GM18951 (cell line): ENCODE results near the gene LUM.
"Not testable (repeated sequence)": the region's sequence is repeated elsewhere in the genome, so short reads cannot be mapped to it uniquely, and the experiment has no call there.

Experiments used
- POLR2A ChIP-seq: IDR thresholded peaks from 4 replicates; pipeline ENCODE4 v1.6.1; 2011; ENCODE audit warnings: mild to moderate bottlenecking; ENCODE audit not compliant: insufficient read length, insufficient read depth; ENCODE audit errors: extremely low read depth
- in situ Hi-C: fragments of 300-500 bp; cut with MboI; formaldehyde crosslinking; loops from one replicate; pipeline ENCODE4 v1.12.0; 2022; ENCODE audit warnings: low sequenced_read_pairs, mixed read lengths, inconsistent platforms; ENCODE audit not compliant: unreplicated experiment

LUM gene

GRCh38 chr12:91104812-91105466 lies 6.4 kb downstream of the LUM start:
- in situ Hi-C loops: loop anchor here (10.0 kb wide), 1 partner anchor 130 kb away; no protein-coding TSS in a partner anchor
- TF ChIP-seq POLR2A: no peak

DNA sequence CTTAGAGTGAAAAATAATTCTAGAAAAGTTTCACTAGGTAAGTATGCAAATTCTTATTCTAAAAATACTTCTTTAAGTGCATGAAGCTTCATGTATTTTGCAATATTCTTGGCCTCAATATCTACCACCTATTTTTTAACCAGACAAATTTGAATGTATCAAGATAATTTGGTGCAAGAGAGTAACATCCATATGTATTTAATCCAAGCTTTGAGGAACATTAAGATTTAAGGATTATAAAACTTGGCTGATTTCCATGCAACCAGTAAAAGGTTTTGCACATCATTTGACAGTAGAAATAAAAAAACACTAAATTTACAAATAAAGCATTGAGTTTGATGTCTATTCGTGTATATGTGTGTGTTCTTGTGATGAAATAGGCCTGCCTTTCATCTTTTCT lies 7.7 kb downstream of the LUM start:
- in situ Hi-C loops: loop anchor here (10.0 kb wide), 1 partner anchor 129 kb away; no protein-coding TSS in a partner anchor
- TF ChIP-seq POLR2A: no peak

DNA sequence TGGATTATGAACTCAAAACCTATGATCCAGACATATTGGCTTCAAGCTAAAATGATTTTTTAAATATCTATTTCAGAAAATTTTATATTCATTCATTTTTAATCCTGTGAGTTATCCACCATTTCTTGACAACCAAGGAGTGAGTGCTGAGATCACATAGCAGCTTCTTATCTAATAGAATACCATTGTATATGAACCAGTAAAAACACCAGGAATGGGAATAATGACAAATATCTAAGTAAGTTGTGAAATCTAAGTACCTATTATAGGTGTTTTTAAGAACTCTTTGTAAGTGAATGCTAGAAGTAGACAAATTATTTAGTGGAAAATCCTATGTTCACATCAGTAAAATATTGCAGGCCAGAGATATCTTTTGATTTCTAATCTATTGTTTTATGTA lies 8.2 kb downstream of the LUM start:
- in situ Hi-C loops: loop anchor here (10.0 kb wide), 1 partner anchor 128 kb away; no protein-coding TSS in a partner anchor

DNA sequence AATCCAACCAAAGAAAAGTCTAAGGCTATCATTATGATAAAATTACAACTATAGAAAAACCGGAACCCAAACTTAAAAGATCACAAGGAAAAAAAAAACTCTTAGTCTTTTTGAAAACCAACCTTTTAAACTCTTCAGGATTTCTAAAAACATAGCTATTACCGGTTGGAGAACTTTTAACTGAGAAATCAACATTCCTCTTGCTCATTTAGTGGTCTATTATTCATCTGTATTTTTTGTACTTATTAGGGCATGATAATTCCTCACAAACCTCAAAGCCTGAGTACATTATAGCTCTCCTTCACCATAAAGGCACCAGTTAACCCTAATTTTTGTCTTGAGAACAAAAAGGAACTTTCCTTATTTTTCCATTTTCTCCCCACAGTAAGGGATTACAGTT lies 10.4 kb downstream of the LUM start:
- no peak for TF ChIP-seq POLR2A
- in situ Hi-C loops: loop anchor here (10.0 kb wide), 1 partner anchor 126 kb away; no protein-coding TSS in a partner anchor

More for the DNA sequence above, 8.2 kb downstream of the LUM start:
- no peak for TF ChIP-seq POLR2A

- in situ Hi-C loops: loop anchor here (10.0 kb wide), 1 partner anchor 125 kb away; no protein-coding TSS in a partner anchor
- no peak for TF ChIP-seq POLR2A
These were observed 11.5 kb downstream of the LUM start for GRCh38 chr12:91099836-91100235.

- TF ChIP-seq POLR2A: no peak
- in situ Hi-C loops: no loop called here
These were observed 12.0 kb downstream of the LUM start for GRCh38 chr12:91099341-91099740.

DNA sequence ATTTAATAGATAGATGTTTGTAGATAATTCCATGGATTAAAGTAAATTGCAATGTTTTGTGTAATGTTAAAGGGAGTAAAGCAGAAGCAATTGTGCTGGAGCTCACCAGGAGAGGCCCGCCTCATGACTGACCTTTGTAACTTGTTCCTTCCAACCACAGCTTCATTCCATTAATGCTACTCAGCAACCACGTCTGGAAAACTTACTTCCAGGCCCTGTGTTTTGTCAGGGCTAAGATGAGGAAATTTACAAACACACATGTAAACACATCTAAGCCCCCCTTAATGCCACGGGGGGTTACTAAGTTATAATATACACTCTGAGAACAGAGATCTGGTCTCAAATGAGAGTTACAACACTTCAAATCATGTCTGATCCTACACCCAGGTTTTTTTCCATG lies 12.4 kb downstream of the LUM start:
- no peak for TF ChIP-seq POLR2A
- in situ Hi-C loops: no loop called here

- in situ Hi-C loops: no loop called here
- TF ChIP-seq POLR2A: no peak
These were observed 12.8 kb downstream of the LUM start for GRCh38 chr12:91098461-91098860.

DNA sequence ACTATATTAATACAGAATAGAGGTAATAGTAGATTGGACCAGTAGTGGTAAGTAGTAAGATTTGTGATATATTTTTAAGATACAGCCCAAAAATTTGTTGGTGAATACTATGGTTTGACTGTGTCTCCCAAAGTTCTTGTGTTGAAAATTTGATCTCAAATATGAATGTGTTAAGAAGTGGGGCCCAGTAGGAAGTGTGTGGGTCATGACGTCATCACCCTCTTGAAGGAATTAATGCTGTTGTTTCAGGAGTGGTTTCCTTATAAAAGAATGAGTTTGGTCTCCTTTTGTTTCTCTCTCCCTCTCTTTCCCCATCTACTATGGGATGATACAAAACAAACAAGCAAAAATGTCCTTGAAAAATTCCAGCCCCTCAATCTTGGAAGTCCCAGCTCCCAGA lies 16.3 kb downstream of the LUM start:
- TF ChIP-seq POLR2A: no peak
- in situ Hi-C loops: no loop called here

GRCh38 chr12:91094032-91094662 lies 17.1 kb downstream of the LUM start:
- TF ChIP-seq POLR2A: no peak
- in situ Hi-C loops: no loop called here

GRCh38 chr12:91093341-91093740 lies 18.0 kb downstream of the LUM start:
- in situ Hi-C loops: no loop called here
- TF ChIP-seq POLR2A: no peak

GRCh38 chr12:91091916-91092715 lies 19.2 kb downstream of the LUM start:
- in situ Hi-C loops: no loop called here
- TF ChIP-seq POLR2A: no peak

- in situ Hi-C loops: not testable (repeated sequence)
These were observed 21.3 kb downstream of the LUM start for GRCh38 chr12:91089953-91090352.
